Activated T-helper 17 cell treated with anti-CD3 and anti-CD28 coated beads, Interleukin-2, amount 50 U/mL, for 72 hours (primary cell): ENCODE results near the gene TRIM65. TPM values are rescaled to one million over a fixed set of nuclear protein-coding genes. Genes with fewer than 3 reads are reported as not detected.

Experiments
- ATAC-seq: fragments of 150-1000 bp; cut with Tn5 transposase; replicated peaks from 2 replicates; pipeline ENCODE4 v1.10.0; 2021; ENCODE audit warnings: mild to moderate bottlenecking, moderate library complexity
- H3K27ac Mint-ChIP-seq: one replicate; pipeline ENCODE4 v1.8.0; 2022; ENCODE audit warnings: mixed read lengths
- H3K27me3 Mint-ChIP-seq: one replicate; pipeline ENCODE4 v1.8.0; 2022; ENCODE audit warnings: mixed read lengths
- H3K36me3 Mint-ChIP-seq: one replicate; pipeline ENCODE4 v1.8.0; 2022; ENCODE audit warnings: low read depth, mild to moderate bottlenecking, mixed read lengths
- H3K4me1 Mint-ChIP-seq: one replicate; pipeline ENCODE4 v1.8.0; 2022; ENCODE audit warnings: mixed read lengths
- H3K4me3 Mint-ChIP-seq: one replicate; pipeline ENCODE4 v1.8.0; 2022; ENCODE audit warnings: mild to moderate bottlenecking, mixed read lengths
- H3K9me3 Mint-ChIP-seq: one replicate; pipeline ENCODE4 v1.8.0; 2022; ENCODE audit warnings: mixed read lengths
- total RNA-seq, 2 donors: library from RNA; stranded (reverse); gene quantifications; one replicate each; pipeline ENCODE4 v1.2.3, GENCODE V29; 2022

The TRIM65 gene
- total RNA-seq, 2 donors from 2014 or later, result 20.3 to 33.9 TPM

GRCh38 chr17:75909051-75909811, 12.5 kb upstream of the TRIM65 start:
- no peak for ATAC-seq
- Mint-ChIP-seq H3K27ac (no peak overlapping the region), H3K9me3 (no peaks in the 10 kb centered on the region), H3K4me1 (no peaks in the 10 kb centered on the region), H3K27me3 (no peaks in the 10 kb centered on the region), H3K36me3 (peaks cover 2% of the 10 kb centered on the region), H3K4me3 (no peak overlapping the region)

GRCh38 chr17:75908201-75908600, 11.4 kb upstream of the TRIM65 start:
- H3K27ac Mint-ChIP-seq, result no peak overlapping the region
- no peaks in the 10 kb centered on the region for H3K36me3 Mint-ChIP-seq
- no peaks in the 10 kb centered on the region for H3K9me3 Mint-ChIP-seq
- H3K4me1 Mint-ChIP-seq, result no peaks in the 10 kb centered on the region
- H3K4me3 Mint-ChIP-seq, result no peak overlapping the region
- H3K27me3 Mint-ChIP-seq, result no peaks in the 10 kb centered on the region
- no peak for ATAC-seq

- Mint-ChIP-seq H3K4me1 (no peaks in the 10 kb centered on the region), H3K36me3 (no peaks in the 10 kb centered on the region), H3K4me3 (peak overlapping the region; percentile 44), H3K27me3 (no peaks in the 10 kb centered on the region), H3K9me3 (no peaks in the 10 kb centered on the region), H3K27ac (no peak overlapping the region)
- ATAC-seq, result no peak
These were observed 9.6 kb upstream of the TRIM65 start for GRCh38 chr17:75906143-75906884.

GRCh38 chr17:75904749-75905521, 8.2 kb upstream of the TRIM65 start, which contains the start of gene MRPL38:
Gene MRPL38 (minus strand): TSS chr17:75904884. CDS start chr17:75904875, 9 bp downstream.
- H3K4me3 Mint-ChIP-seq, result peak within 1 kb of the TSS; percentile 88
- ATAC-seq, result peak; percentile 99
- H3K36me3 Mint-ChIP-seq, result peaks cover 10% of the 10 kb centered on the region
- no peaks in the 10 kb centered on the region for H3K27me3 Mint-ChIP-seq
- no peaks in the 10 kb centered on the region for H3K9me3 Mint-ChIP-seq
- no peaks in the 10 kb centered on the region for H3K4me1 Mint-ChIP-seq
- H3K27ac Mint-ChIP-seq, result peak within 1 kb of the TSS; percentile 90

- Mint-ChIP-seq H3K9me3 (no peaks in the 10 kb centered on the region), H3K27ac (no peak overlapping the region), H3K4me3 (no peak overlapping the region), H3K36me3 (peaks cover 34% of the 10 kb centered on the region), H3K4me1 (no peaks in the 10 kb centered on the region), H3K27me3 (no peaks in the 10 kb centered on the region)
- no peak for ATAC-seq
These were observed 5.7 kb upstream of the TRIM65 start for GRCh38 chr17:75902406-75902805.

- Mint-ChIP-seq H3K9me3 (no peaks in the 10 kb centered on the region), H3K27me3 (no peaks in the 10 kb centered on the region), H3K27ac (no peak overlapping the region), H3K4me3 (no peak overlapping the region), H3K4me1 (no peaks in the 10 kb centered on the region), H3K36me3 (peaks cover 35% of the 10 kb centered on the region)
- ATAC-seq, result no peak
These were observed 5.0 kb upstream of the TRIM65 start for GRCh38 chr17:75901727-75902126.

GRCh38 chr17:75900691-75901533, 4.2 kb upstream of the TRIM65 start:
- no peak overlapping the region for H3K27ac Mint-ChIP-seq
- H3K4me1 Mint-ChIP-seq, result no peaks in the 10 kb centered on the region

GRCh38 chr17:75899767-75900468, 3.2 kb upstream of the TRIM65 start:
- no peak overlapping the region for H3K27ac Mint-ChIP-seq

More at GRCh38 chr17:75900691-75901533, 4.2 kb upstream of the TRIM65 start:
- Mint-ChIP-seq H3K27me3 (no peaks in the 10 kb centered on the region), H3K36me3 (peaks cover 35% of the 10 kb centered on the region), H3K4me3 (no peak overlapping the region), H3K9me3 (no peaks in the 10 kb centered on the region)
- ATAC-seq, result no peak

GRCh38 chr17:75899353-75899752, 2.6 kb upstream of the TRIM65 start:
- H3K4me1 Mint-ChIP-seq, result peaks cover 10% of the 10 kb centered on the region
- H3K36me3 Mint-ChIP-seq, result peaks cover 35% of the 10 kb centered on the region
- no peak overlapping the region for H3K4me3 Mint-ChIP-seq
- H3K27me3 Mint-ChIP-seq, result no peaks in the 10 kb centered on the region
- ATAC-seq, result no peak
- H3K27ac Mint-ChIP-seq, result no peak overlapping the region
- no peaks in the 10 kb centered on the region for H3K9me3 Mint-ChIP-seq

More at GRCh38 chr17:75899767-75900468, 3.2 kb upstream of the TRIM65 start:
- no peaks in the 10 kb centered on the region for H3K27me3 Mint-ChIP-seq
- H3K4me1 Mint-ChIP-seq, result peaks cover 9% of the 10 kb centered on the region
- peaks cover 35% of the 10 kb centered on the region for H3K36me3 Mint-ChIP-seq
- no peaks in the 10 kb centered on the region for H3K9me3 Mint-ChIP-seq
- H3K4me3 Mint-ChIP-seq, result no peak overlapping the region
- ATAC-seq, result no peak

GRCh38 chr17:75898791-75899190, 2.0 kb upstream of the TRIM65 start:
- H3K4me1 Mint-ChIP-seq, result peaks cover 13% of the 10 kb centered on the region
- H3K27ac Mint-ChIP-seq, result no peak overlapping the region
- no peak for ATAC-seq
- no peaks in the 10 kb centered on the region for H3K27me3 Mint-ChIP-seq
- peaks cover 35% of the 10 kb centered on the region for H3K36me3 Mint-ChIP-seq
- no peaks in the 10 kb centered on the region for H3K9me3 Mint-ChIP-seq
- H3K4me3 Mint-ChIP-seq, result no peak overlapping the region

GRCh38 chr17:75898065-75898464, 1.3 kb upstream of the TRIM65 start:
- Mint-ChIP-seq H3K36me3 (peaks cover 35% of the 10 kb centered on the region), H3K27ac (no peak overlapping the region), H3K27me3 (no peaks in the 10 kb centered on the region), H3K9me3 (no peaks in the 10 kb centered on the region), H3K4me3 (peak overlapping the region; percentile 67), H3K4me1 (peaks cover 15% of the 10 kb centered on the region)
- ATAC-seq, result no peak

GRCh38 chr17:75897160-75898019, 639 bp upstream of the TRIM65 start:
- no peaks in the 10 kb centered on the region for H3K27me3 Mint-ChIP-seq
- peak overlapping the region; percentile 67 for H3K4me3 Mint-ChIP-seq
- H3K9me3 Mint-ChIP-seq, result no peaks in the 10 kb centered on the region
- H3K4me1 Mint-ChIP-seq, result peaks cover 15% of the 10 kb centered on the region
- ATAC-seq, result no peak
- H3K27ac Mint-ChIP-seq, result peak overlapping the region; percentile 62
- peaks cover 35% of the 10 kb centered on the region for H3K36me3 Mint-ChIP-seq
